Smooth muscle cell (in vitro differentiated cells): Measurements from ENCODE around the gene GRM5. TPM values are rescaled to one million over a fixed set of nuclear protein-coding genes. Genes with fewer than 3 reads are reported as not detected.

Experiments
- DNase-seq: peaks from one replicate; lab custom pipeline; 2025; ENCODE audit not compliant: unreplicated experiment; lab: John Stamatoyannopoulos, UW
- H2AFZ ChIP-seq: fragments of 200-600 bp; sonication (generic); 2 replicates; pipeline ENCODE4 v1.6.0; 2016; ENCODE audit warnings: antibody characterized with exemption, low read depth, mild to moderate bottlenecking
- H3F3A ChIP-seq: fragments of 200-600 bp; sonication (generic); 2 replicates; pipeline ENCODE4 v1.6.0; 2017; ENCODE audit warnings: antibody characterized with exemption, low read depth
- H3K27ac ChIP-seq: fragments of 200-600 bp; sonication (generic); 2 replicates; pipeline ENCODE4 v1.5.1; 2016; ENCODE audit warnings: low read depth, mild to moderate bottlenecking
- H3K27me3 ChIP-seq: fragments of 200-600 bp; sonication (generic); 2 replicates; pipeline ENCODE4 v1.6.1; 2016; ENCODE audit warnings: low read depth, mild to moderate bottlenecking
- H3K36me3 ChIP-seq: fragments of 200-600 bp; sonication (generic); 2 replicates; pipeline ENCODE4 v1.5.1; 2016; ENCODE audit warnings: low read depth
- H3K4me1 ChIP-seq: fragments of 200-600 bp; sonication (generic); 2 replicates; pipeline ENCODE4 v1.5.1; 2016; ENCODE audit warnings: low read depth
- H3K4me2 ChIP-seq: fragments of 200-600 bp; sonication (generic); 2 replicates; pipeline ENCODE4 v1.6.0; 2016; ENCODE audit warnings: mild to moderate bottlenecking
- H3K4me3 ChIP-seq: fragments of 200-600 bp; sonication (generic); 2 replicates; pipeline ENCODE4 v1.5.1; 2016; ENCODE audit warnings: mild to moderate bottlenecking
- H3K79me2 ChIP-seq: fragments of 200-600 bp; sonication (generic); 2 replicates; pipeline ENCODE4 v1.6.0; 2016; ENCODE audit warnings: low read depth, mild to moderate bottlenecking
- H3K9ac ChIP-seq: fragments of 200-600 bp; sonication (generic); 2 replicates; pipeline ENCODE4 v1.6.0; 2016; ENCODE audit warnings: low read depth
- H3K9me3 ChIP-seq: fragments of 200-600 bp; sonication (generic); replicated peaks from 2 replicates; pipeline ENCODE4 v1.5.1; 2016; ENCODE audit warnings: low read depth
- H4K20me1 ChIP-seq: fragments of 200-600 bp; sonication (generic); 2 replicates; pipeline ENCODE4 v1.6.0; 2016; ENCODE audit warnings: low read depth
- CTCF ChIP-seq: fragments of 200-600 bp; sonication (generic); IDR thresholded peaks from 2 replicates; pipeline ENCODE4 v1.5.1; 2017; ENCODE audit warnings: borderline replicate concordance, mild to moderate bottlenecking, antibody characterized with exemption; ENCODE audit not compliant: insufficient read depth, poor library complexity, severe bottlenecking
- WGBS: methylation state at CpG from one replicate; pipeline ENCODE4 v1.1.7; 2016; ENCODE audit warnings: low lambda C conversion rate; 5-methylcytosine and 5-hydroxymethylcytosine counted together
- polyA plus RNA-seq: library from polyadenylated mRNA; unstranded; fragments of >200 nt; fragmentation: Nextera tagmentation; extraction: Ambion mirVana; gene quantifications from 2 replicates; pipeline ENCODE4 v1.2.1, GENCODE V29; 2016
- total RNA-seq: library from RNA; depleted of rRNA; stranded (reverse); fragments of >200 nt; gene quantifications from 2 replicates; pipeline ENCODE4 v1.2.3, GENCODE V29; 2014

Gene GRM5
- total and polyA plus RNA-seq, 2 experiments from 2014 or later: not detected

GRCh38 chr11:88543902-88544655 lies 521.7 kb downstream of the GRM5 start:
- no peaks in the 10 kb centered on the region for H4K20me1 ChIP-seq
- H2AFZ ChIP-seq: peak overlapping the region; percentile 76
- peak; percentile 97 for TF ChIP-seq CTCF
- H3K9me3 ChIP-seq: no peaks in the 10 kb centered on the region
- no peaks in the 10 kb centered on the region for H3K36me3 ChIP-seq
- no peaks in the 10 kb centered on the region for H3K4me1 ChIP-seq
- no peak overlapping the region for H3K27ac ChIP-seq
- H3K4me3 ChIP-seq: no peak overlapping the region
- peak; percentile 41 for DNase-seq
- 48% methylated on average over 5 of the region's 5 CpGs for WGBS
- H3K4me2 ChIP-seq: peak overlapping the region; percentile 26
- H3K79me2 ChIP-seq: no peaks in the 10 kb centered on the region
- no peaks in the 10 kb centered on the region for H3K27me3 ChIP-seq
- H3F3A ChIP-seq: no peaks in the 10 kb centered on the region
- H3K9ac ChIP-seq: no peak overlapping the region

GRCh38 chr11:88541006-88541405 lies 524.8 kb downstream of the GRM5 start:
- Histone ChIP-seq H3F3A (no peaks in the 10 kb centered on the region), H2AFZ (no peak overlapping the region), H3K27me3 (no peaks in the 10 kb centered on the region), H3K9ac (no peak overlapping the region), H3K4me1 (peaks cover 3% of the 10 kb centered on the region), H3K9me3 (no peaks in the 10 kb centered on the region), H3K36me3 (no peaks in the 10 kb centered on the region), H3K27ac (no peak overlapping the region), H3K79me2 (no peaks in the 10 kb centered on the region), H3K4me2 (no peak overlapping the region), H4K20me1 (no peaks in the 10 kb centered on the region), H3K4me3 (no peak overlapping the region)
- TF ChIP-seq CTCF: no peak
- no peak for DNase-seq
- WGBS: 92% methylated on average over 6 of the region's 6 CpGs

GRCh38 chr11:88538098-88538497 lies 527.7 kb downstream of the GRM5 start:
- H3K36me3 ChIP-seq: no peaks in the 10 kb centered on the region
- no peaks in the 10 kb centered on the region for H4K20me1 ChIP-seq
- no peak for TF ChIP-seq CTCF
- H3K4me1 ChIP-seq: peaks cover 10% of the 10 kb centered on the region
- 70% methylated on average over 1 of the region's 1 CpG for WGBS
- no peak overlapping the region for H3K4me2 ChIP-seq
- no peaks in the 10 kb centered on the region for H3K27me3 ChIP-seq
- no peak overlapping the region for H3K9ac ChIP-seq
- peaks cover 11% of the 10 kb centered on the region for H3F3A ChIP-seq
- no peak overlapping the region for H3K4me3 ChIP-seq
- no peak for DNase-seq
- no peaks in the 10 kb centered on the region for H3K9me3 ChIP-seq
- no peak overlapping the region for H3K27ac ChIP-seq
- H3K79me2 ChIP-seq: no peaks in the 10 kb centered on the region
- H2AFZ ChIP-seq: no peak overlapping the region

GRCh38 chr11:88537613-88538012 lies 528.2 kb downstream of the GRM5 start:
- H4K20me1 ChIP-seq: no peaks in the 10 kb centered on the region
- H3K4me3 ChIP-seq: no peak overlapping the region
- H3K36me3 ChIP-seq: no peaks in the 10 kb centered on the region
- H3K9ac ChIP-seq: no peak overlapping the region
- H3K4me1 ChIP-seq: peaks cover 10% of the 10 kb centered on the region
- no peaks in the 10 kb centered on the region for H3K9me3 ChIP-seq
- DNase-seq: no peak
- no peaks in the 10 kb centered on the region for H3K27me3 ChIP-seq
- no peak overlapping the region for H2AFZ ChIP-seq
- no peak overlapping the region for H3K27ac ChIP-seq
- no peak for TF ChIP-seq CTCF
- peaks cover 11% of the 10 kb centered on the region for H3F3A ChIP-seq
- no peak overlapping the region for H3K4me2 ChIP-seq
- WGBS: 48% methylated on average over 2 of the region's 2 CpGs
- no peaks in the 10 kb centered on the region for H3K79me2 ChIP-seq
